Endothelial cell of umbilical vein (primary cell): ENCODE data around the gene ADGRB2.

Experiments used
- CTCF ChIP-seq, 2 donors: IDR thresholded peaks; 1 replicate in 1 of 2; 2 replicates in 1 of 2; pipeline ENCODE4 v1.5.1; 2011; ENCODE audit warnings: low read length in 2 of 2, mild to moderate bottlenecking in 2 of 2, moderate library complexity in 2 of 2, control low read depth in 1 of 2, inconsistent platforms in 1 of 2, low read depth in 1 of 2; ENCODE audit not compliant: insufficient read depth in 1 of 2; ENCODE audit errors: extremely low read depth in 1 of 2
- MAX ChIP-seq: IDR thresholded peaks from 2 replicates; pipeline ENCODE4 v1.6.1; 2011; ENCODE audit not compliant: insufficient read depth, insufficient read length
- POLR2A ChIP-seq: IDR thresholded peaks from 2 replicates; pipeline ENCODE4 v1.6.1; 2012; ENCODE audit warnings: low read depth, mild to moderate bottlenecking, control low read depth, low read length
- POLR2AphosphoS5 ChIP-seq: IDR thresholded peaks from 2 replicates; pipeline ENCODE4 v1.6.1; 2012; ENCODE audit warnings: low read depth, mild to moderate bottlenecking, control low read depth, low read length, moderate library complexity; ENCODE audit not compliant: insufficient read depth

GRCh38 chr1:31677949-31678348, 86.2 kb downstream of the ADGRB2 start:
- TF ChIP-seq CTCF (IDR thresholded peaks at IDR 0.05; ENCODE audit: extremely low read depth in 1 of 2, insufficient read depth in 1 of 2, low read depth in 1 of 2, low read length in 2 of 2): no peak
- no peak for TF ChIP-seq POLR2AphosphoS5
- no peak for TF ChIP-seq MAX
- TF ChIP-seq POLR2A: no peak
